LNCAP (cell line): ENCODE data around the gene SLC25A36.

Experiments
- CTCF ChIP-seq: fragments of 450-650 bp; IDR thresholded peaks from 2 replicates; pipeline ENCODE4 v1.5.1; 2017; ENCODE audit warnings: mild to moderate bottlenecking

The SLC25A36 gene

GRCh38 chr3:140941434-140942220, at the start of gene SLC25A36:
TSS of gene SLC25A36 (plus strand) at chr3:140941836. CDS start at chr3:140942055, 219 bp downstream.
- no peak for TF ChIP-seq CTCF

- TF ChIP-seq CTCF, result no peak
These were observed 44.6 kb upstream of the SLC25A36 start for GRCh38 chr3:140896997-140897396.

GRCh38 chr3:140898340-140899180, 43.1 kb upstream of the SLC25A36 start:
- peak; percentile 80 for TF ChIP-seq CTCF

- TF ChIP-seq CTCF, result no peak
These were observed 42.3 kb upstream of the SLC25A36 start for GRCh38 chr3:140899363-140899762.

- no peak for TF ChIP-seq CTCF
These were observed 38.8 kb upstream of the SLC25A36 start for GRCh38 chr3:140902791-140903190.

- no peak for TF ChIP-seq CTCF
These were observed 38.4 kb upstream of the SLC25A36 start for GRCh38 chr3:140903196-140903595.

- TF ChIP-seq CTCF, result no peak
These were observed 37.1 kb upstream of the SLC25A36 start for GRCh38 chr3:140904521-140904920.
